ENCODE measurements around the gene MPPED2. TPM values are rescaled to one million over a fixed set of nuclear protein-coding genes. Genes with fewer than 3 reads are reported as not detected.

MPPED2 gene
- total RNA-seq, 1 experiment from 2014 or later: not detected

- CTCF ChIA-PET: no interaction called here
- no peaks in the 10 kb centered on the region for H3K79me2 ChIP-seq (ENCODE audit: insufficient read depth, low read length)
- DNase-seq (ENCODE audit: low read depth, low spot score) (no peak), ATAC-seq (no peak)
- TF ChIP-seq ELF1 (IDR thresholded peaks at IDR 0.05; ENCODE audit: borderline replicate concordance, low read depth) (no peak), POLR2A (IDR thresholded peaks at IDR 0.05; ENCODE audit: borderline replicate concordance, extremely low read depth, insufficient read depth, insufficient read length) (no peak), JUND (IDR thresholded peaks at IDR 0.05) (no peak), SIN3A (IDR thresholded peaks at IDR 0.05; ENCODE audit: low read depth) (no peak), TCF7L2 (IDR thresholded peaks at IDR 0.05; ENCODE audit: borderline replicate concordance, extremely low read depth, insufficient read depth, insufficient read length) (no peak), CBX3 (IDR thresholded peaks at IDR 0.05; ENCODE audit: low read depth) (no peak), SRF (IDR thresholded peaks at IDR 0.05; ENCODE audit: low read depth) (no peak), CEBPB (IDR thresholded peaks at IDR 0.05; ENCODE audit: low read depth) (no peak), FOSL1 (IDR thresholded peaks at IDR 0.05; ENCODE audit: low read depth) (no peak), MAX (IDR thresholded peaks at IDR 0.05) (no peak), RAD21 (IDR thresholded peaks at IDR 0.05; ENCODE audit: low read depth) (no peak), POLR2AphosphoS5 (IDR thresholded peaks at IDR 0.05; ENCODE audit: low read depth, low read length) (no peak), ZNF274 (IDR thresholded peaks at IDR 0.05; ENCODE audit: low read depth, low read length) (no peak), EZH2 (IDR thresholded peaks at IDR 0.05) (no peak)
- TF ChIP-seq, protein P1, sequence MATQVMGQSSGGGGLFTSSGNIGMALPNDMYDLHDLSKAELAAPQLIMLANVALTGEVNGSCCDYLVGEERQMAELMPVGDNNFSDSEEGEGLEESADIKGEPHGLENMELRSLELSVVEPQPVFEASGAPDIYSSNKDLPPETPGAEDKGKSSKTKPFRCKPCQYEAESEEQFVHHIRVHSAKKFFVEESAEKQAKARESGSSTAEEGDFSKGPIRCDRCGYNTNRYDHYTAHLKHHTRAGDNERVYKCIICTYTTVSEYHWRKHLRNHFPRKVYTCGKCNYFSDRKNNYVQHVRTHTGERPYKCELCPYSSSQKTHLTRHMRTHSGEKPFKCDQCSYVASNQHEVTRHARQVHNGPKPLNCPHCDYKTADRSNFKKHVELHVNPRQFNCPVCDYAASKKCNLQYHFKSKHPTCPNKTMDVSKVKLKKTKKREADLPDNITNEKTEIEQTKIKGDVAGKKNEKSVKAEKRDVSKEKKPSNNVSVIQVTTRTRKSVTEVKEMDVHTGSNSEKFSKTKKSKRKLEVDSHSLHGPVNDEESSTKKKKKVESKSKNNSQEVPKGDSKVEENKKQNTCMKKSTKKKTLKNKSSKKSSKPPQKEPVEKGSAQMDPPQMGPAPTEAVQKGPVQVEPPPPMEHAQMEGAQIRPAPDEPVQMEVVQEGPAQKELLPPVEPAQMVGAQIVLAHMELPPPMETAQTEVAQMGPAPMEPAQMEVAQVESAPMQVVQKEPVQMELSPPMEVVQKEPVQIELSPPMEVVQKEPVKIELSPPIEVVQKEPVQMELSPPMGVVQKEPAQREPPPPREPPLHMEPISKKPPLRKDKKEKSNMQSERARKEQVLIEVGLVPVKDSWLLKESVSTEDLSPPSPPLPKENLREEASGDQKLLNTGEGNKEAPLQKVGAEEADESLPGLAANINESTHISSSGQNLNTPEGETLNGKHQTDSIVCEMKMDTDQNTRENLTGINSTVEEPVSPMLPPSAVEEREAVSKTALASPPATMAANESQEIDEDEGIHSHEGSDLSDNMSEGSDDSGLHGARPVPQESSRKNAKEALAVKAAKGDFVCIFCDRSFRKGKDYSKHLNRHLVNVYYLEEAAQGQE (IDR thresholded peaks at IDR 0.05; ENCODE audit: low read depth): no peak
- TF ChIP-seq, protein P2, sequence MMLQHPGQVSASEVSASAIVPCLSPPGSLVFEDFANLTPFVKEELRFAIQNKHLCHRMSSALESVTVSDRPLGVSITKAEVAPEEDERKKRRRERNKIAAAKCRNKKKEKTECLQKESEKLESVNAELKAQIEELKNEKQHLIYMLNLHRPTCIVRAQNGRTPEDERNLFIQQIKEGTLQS (IDR thresholded peaks at IDR 0.05): no peak
- TF ChIP-seq, protein P3, sequence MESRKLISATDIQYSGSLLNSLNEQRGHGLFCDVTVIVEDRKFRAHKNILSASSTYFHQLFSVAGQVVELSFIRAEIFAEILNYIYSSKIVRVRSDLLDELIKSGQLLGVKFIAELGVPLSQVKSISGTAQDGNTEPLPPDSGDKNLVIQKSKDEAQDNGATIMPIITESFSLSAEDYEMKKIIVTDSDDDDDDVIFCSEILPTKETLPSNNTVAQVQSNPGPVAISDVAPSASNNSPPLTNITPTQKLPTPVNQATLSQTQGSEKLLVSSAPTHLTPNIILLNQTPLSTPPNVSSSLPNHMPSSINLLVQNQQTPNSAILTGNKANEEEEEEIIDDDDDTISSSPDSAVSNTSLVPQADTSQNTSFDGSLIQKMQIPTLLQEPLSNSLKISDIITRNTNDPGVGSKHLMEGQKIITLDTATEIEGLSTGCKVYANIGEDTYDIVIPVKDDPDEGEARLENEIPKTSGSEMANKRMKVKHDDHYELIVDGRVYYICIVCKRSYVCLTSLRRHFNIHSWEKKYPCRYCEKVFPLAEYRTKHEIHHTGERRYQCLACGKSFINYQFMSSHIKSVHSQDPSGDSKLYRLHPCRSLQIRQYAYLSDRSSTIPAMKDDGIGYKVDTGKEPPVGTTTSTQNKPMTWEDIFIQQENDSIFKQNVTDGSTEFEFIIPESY (IDR thresholded peaks at IDR 0.05; ENCODE audit: extremely low read depth, insufficient replicate concordance, low read length): no peak
- POLR2A ChIA-PET: no interaction called here
- peaks cover 61% of the 10 kb centered on the region for H3K27me3 ChIP-seq (ENCODE audit: insufficient read depth, low read length)
- no peak overlapping the region for H3K4me3 ChIP-seq (replicated peaks in 1 of 2; ENCODE audit: low read depth in 1 of 2, low read length in 2 of 2)
- no peaks in the 10 kb centered on the region for H3K4me1 ChIP-seq (ENCODE audit: control insufficient read depth in 1 of 2, insufficient read depth in 2 of 2, low read length in 2 of 2)
- H3K27ac ChIP-seq (ENCODE audit: low read depth, low read length): no peak overlapping the region
- no peak overlapping the region for H2AFZ ChIP-seq (ENCODE audit: low read depth, low read length, poor library complexity, severe bottlenecking)
- no peaks in the 10 kb centered on the region for H3K9me2 ChIP-seq (ENCODE audit: insufficient read depth)
- H4K20me1 ChIP-seq (ENCODE audit: insufficient read depth): no peaks in the 10 kb centered on the region
- BruUV-seq (replicated peaks): no TSS peak
- RAD21 ChIA-PET (ENCODE audit: low non-redundant PET in 1 of 2, low total read pairs in 2 of 2, uncharacterized antibody in 2 of 2, unreplicated experiment in 2 of 2): no interaction called here
- no peaks in the 10 kb centered on the region for H3K9me3 ChIP-seq (ENCODE audit: control insufficient read depth in 1 of 2, insufficient read depth in 1 of 2, low read depth in 1 of 2, low read length in 2 of 2)
- no peak overlapping the region for H3K4me2 ChIP-seq (ENCODE audit: low read length)
- no peaks in the 10 kb centered on the region for H3K36me3 ChIP-seq (ENCODE audit: control insufficient read depth in 1 of 2, insufficient read depth in 2 of 2, low read length in 2 of 2)
- intact Hi-C loops (cut with micrococcal nuclease): no loop called here
- H3K9ac ChIP-seq (ENCODE audit: low read length): no peak overlapping the region
Observed at GRCh38 chr11:30432716-30433115, 153.4 kb downstream of the MPPED2 start.
